ENCODE data around the gene CDC123. TPM values are rescaled to one million over a fixed set of nuclear protein-coding genes. Genes with fewer than 3 reads are reported as not detected.
"Not testable (repeated sequence)": the region's sequence is repeated elsewhere in the genome, so short reads cannot be mapped to it uniquely, and the experiment has no call there.

CDC123 gene
- total RNA-seq, 1 experiment from 2014 or later = 74.2 TPM

DNA sequence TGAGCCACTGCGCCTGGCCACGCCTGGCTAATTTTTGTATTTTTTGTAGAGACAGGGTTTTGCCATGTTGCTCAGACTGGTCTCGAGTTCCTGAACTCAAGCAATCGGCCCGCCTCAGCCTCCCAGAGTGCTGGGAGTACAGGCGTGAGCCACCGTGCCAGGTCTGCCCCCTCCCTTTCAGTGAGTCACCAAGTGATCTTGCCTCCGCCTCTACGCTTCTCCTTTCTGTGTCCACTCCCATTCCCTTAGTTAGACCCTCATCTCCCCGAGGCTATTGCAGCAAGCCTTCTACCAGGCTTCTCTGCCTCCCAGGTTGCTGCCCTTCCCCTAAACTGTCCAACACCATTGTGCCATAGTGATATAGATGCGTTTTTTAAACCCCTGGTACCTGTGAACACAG lies 32.9 kb downstream of the CDC123 start:
- Histone ChIP-seq H3K9ac (ENCODE audit: low read length) (no peak overlapping the region), H3K9me2 (replicated peaks; ENCODE audit: low read length) (no peaks in the 10 kb centered on the region), H3F3A (ENCODE audit: low read length, unreplicated experiment) (no peaks in the 10 kb centered on the region), H2AFZ (ENCODE audit: low read length) (no peak overlapping the region), H3K27ac (ENCODE audit: low read length) (no peak overlapping the region), H3K36me3 (ENCODE audit: low read depth, low read length) (peaks cover 6% of the 10 kb centered on the region), H3K79me2 (ENCODE audit: low read length) (no peaks in the 10 kb centered on the region), H3K4me2 (ENCODE audit: low read length) (no peak overlapping the region), H3K4me3 (ENCODE audit: low read length) (no peak overlapping the region), H3K27me3 (ENCODE audit: low read length) (no peaks in the 10 kb centered on the region), H3K9me3 (ENCODE audit: low read length) (no peaks in the 10 kb centered on the region), H3K4me1 (ENCODE audit: insufficient read depth, low read length) (no peaks in the 10 kb centered on the region), H4K20me1 (ENCODE audit: low read length) (no peaks in the 10 kb centered on the region)
- ChIA-PET POLR2A (ENCODE audit: unreplicated experiment) (no interaction called here), CTCF (no interaction called here)
- no peak for TF ChIP-seq EZH2 (IDR thresholded peaks at IDR 0.05; ENCODE audit: low read length, unreplicated experiment)
- TF ChIP-seq, protein P1, sequence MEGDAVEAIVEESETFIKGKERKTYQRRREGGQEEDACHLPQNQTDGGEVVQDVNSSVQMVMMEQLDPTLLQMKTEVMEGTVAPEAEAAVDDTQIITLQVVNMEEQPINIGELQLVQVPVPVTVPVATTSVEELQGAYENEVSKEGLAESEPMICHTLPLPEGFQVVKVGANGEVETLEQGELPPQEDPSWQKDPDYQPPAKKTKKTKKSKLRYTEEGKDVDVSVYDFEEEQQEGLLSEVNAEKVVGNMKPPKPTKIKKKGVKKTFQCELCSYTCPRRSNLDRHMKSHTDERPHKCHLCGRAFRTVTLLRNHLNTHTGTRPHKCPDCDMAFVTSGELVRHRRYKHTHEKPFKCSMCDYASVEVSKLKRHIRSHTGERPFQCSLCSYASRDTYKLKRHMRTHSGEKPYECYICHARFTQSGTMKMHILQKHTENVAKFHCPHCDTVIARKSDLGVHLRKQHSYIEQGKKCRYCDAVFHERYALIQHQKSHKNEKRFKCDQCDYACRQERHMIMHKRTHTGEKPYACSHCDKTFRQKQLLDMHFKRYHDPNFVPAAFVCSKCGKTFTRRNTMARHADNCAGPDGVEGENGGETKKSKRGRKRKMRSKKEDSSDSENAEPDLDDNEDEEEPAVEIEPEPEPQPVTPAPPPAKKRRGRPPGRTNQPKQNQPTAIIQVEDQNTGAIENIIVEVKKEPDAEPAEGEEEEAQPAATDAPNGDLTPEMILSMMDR (conservative IDR thresholded peaks at IDR 0.05; ENCODE audit: low read depth, low read length) = no peak
- TF ChIP-seq EZH2phosphoT487 (IDR thresholded peaks at IDR 0.05; ENCODE audit: borderline replicate concordance, low read length) = no peak
- ATAC-seq (no peak), DNase-seq (no peak)
- no TSS peak for BruUV-seq (replicated peaks)
- intact Hi-C loops (cut with micrococcal nuclease) = no loop called here

DNA sequence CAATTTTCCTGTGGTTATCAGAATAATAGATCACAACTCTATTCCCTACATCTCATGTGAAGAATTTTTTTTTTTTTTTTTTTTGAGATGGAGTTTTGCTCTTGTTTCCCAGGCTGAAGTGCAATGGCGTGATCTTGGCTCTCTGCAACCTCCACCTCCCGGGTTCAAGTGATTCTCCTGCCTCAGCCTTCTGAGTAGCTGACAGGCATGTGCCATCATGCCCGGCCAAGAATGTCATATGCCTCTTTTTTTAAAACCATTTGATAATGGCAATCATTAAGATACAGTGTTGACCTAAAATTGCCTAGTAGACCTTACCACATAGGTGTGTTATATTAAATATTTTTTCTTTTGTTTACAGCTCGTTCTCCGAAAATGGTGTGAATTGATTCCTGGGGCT lies 38.7 kb downstream of the CDC123 start:
- intact Hi-C loops (cut with micrococcal nuclease); H3K9ac ChIP-seq (ENCODE audit: low read length); H3F3A ChIP-seq (ENCODE audit: low read length, unreplicated experiment); POLR2A ChIA-PET (ENCODE audit: unreplicated experiment); CTCF ChIA-PET; DNase-seq; H2AFZ ChIP-seq (ENCODE audit: low read length); H3K27me3 ChIP-seq (ENCODE audit: low read length); H3K4me2 ChIP-seq (ENCODE audit: low read length); H4K20me1 ChIP-seq (ENCODE audit: low read length); H3K4me1 ChIP-seq (ENCODE audit: insufficient read depth, low read length); H3K79me2 ChIP-seq (ENCODE audit: low read length); ATAC-seq; H3K27ac ChIP-seq (ENCODE audit: low read length); H3K36me3 ChIP-seq (ENCODE audit: low read depth, low read length); H3K9me3 ChIP-seq (ENCODE audit: low read length); BruUV-seq (replicated peaks); H3K9me2 ChIP-seq (replicated peaks; ENCODE audit: low read length); H3K4me3 ChIP-seq (ENCODE audit: low read length): not testable (repeated sequence)

DNA sequence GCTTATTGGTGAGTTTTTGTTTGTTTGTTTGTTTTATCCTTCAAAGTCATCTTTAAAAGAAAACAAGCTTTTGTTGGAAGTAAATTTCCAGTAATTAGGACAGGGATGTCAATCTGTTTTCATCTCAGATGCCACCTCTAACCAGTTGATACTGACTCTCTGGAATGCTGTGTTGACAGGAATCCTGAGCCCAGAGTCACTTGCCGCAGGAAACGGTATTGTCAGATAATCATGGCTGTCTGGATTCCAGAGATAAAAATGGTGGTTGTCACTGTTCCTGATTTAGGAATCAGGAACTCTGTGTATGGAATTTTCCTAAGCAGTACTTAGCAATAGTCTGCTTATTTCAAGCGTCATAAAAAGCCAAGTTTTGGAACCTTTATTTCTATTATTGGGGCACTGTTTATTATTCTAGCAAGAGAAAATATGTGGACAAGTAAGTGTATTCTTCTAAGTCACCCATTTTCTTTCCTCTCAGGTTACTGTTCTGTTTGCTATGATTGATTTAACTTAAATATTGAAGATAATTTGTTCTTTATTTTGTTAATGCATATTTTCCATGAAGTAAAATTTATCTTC lies 39.2 kb downstream of the CDC123 start:
- H3K36me3 ChIP-seq (ENCODE audit: low read depth, low read length) = peaks cover 8% of the 10 kb centered on the region; the same call in 1 of the 2 replicates
- POLR2A ChIA-PET (ENCODE audit: unreplicated experiment) = no interaction called here
- H3F3A ChIP-seq (ENCODE audit: low read length, unreplicated experiment) = no peaks in the 10 kb centered on the region
- no peak for ATAC-seq
- H3K9ac ChIP-seq (ENCODE audit: low read length) = no peak overlapping the region
- H2AFZ ChIP-seq (ENCODE audit: low read length) = no peak overlapping the region
- no peaks in the 10 kb centered on the region for H4K20me1 ChIP-seq (ENCODE audit: low read length)
- BruUV-seq (replicated peaks) = no TSS peak
- H3K27me3 ChIP-seq (ENCODE audit: low read length) = no peaks in the 10 kb centered on the region
- no peaks in the 10 kb centered on the region for H3K4me1 ChIP-seq (ENCODE audit: insufficient read depth, low read length)
- no peak overlapping the region for H3K4me2 ChIP-seq (ENCODE audit: low read length)
- TF ChIP-seq EZH2phosphoT487 (IDR thresholded peaks at IDR 0.05; ENCODE audit: borderline replicate concordance, low read length) (no peak), EZH2 (IDR thresholded peaks at IDR 0.05; ENCODE audit: low read length, unreplicated experiment) (no peak)
- TF ChIP-seq, protein P1 (conservative IDR thresholded peaks at IDR 0.05; ENCODE audit: low read depth, low read length) = no peak
- H3K9me3 ChIP-seq (ENCODE audit: low read length) = no peaks in the 10 kb centered on the region
- H3K79me2 ChIP-seq (ENCODE audit: low read length) = no peaks in the 10 kb centered on the region
- no peak overlapping the region for H3K27ac ChIP-seq (ENCODE audit: low read length)
- intact Hi-C loops (cut with micrococcal nuclease) = no loop called here
- DNase-seq = no peak
- CTCF ChIA-PET = no interaction called here
- H3K4me3 ChIP-seq (ENCODE audit: low read length) = no peak overlapping the region
- H3K9me2 ChIP-seq (replicated peaks; ENCODE audit: low read length) = no peaks in the 10 kb centered on the region
